GM12801 (cell line): ENCODE data around the gene FBN1.

Experiments used
- TF ChIP-seq, protein P1 (sequence below): IDR thresholded peaks from one replicate; pipeline ENCODE4 v1.5.1; 2011; ENCODE audit warnings: control low read depth; ENCODE audit not compliant: insufficient read length; ENCODE audit errors: extremely low read depth

The FBN1 gene

DNA sequence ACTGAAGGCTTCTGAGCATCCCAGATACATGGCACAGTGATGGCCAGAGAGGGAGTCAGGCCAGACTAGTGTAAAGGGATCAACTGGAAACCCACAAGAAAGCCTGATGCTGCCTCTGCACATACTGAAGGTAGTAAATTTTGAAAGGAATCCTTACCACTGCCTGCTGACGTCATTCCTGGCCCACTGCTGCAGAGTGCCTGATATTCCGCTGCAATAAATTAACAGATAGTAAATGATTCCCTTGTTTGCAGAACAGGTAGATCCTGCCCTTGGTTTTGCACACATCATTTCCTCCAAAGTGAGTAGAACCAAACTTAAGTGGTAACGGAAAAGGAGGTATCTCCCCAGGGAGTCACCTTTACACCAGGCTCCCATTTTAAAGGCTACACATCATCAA, 146.7 kb downstream of the FBN1 start:
- TF ChIP-seq, protein P1, sequence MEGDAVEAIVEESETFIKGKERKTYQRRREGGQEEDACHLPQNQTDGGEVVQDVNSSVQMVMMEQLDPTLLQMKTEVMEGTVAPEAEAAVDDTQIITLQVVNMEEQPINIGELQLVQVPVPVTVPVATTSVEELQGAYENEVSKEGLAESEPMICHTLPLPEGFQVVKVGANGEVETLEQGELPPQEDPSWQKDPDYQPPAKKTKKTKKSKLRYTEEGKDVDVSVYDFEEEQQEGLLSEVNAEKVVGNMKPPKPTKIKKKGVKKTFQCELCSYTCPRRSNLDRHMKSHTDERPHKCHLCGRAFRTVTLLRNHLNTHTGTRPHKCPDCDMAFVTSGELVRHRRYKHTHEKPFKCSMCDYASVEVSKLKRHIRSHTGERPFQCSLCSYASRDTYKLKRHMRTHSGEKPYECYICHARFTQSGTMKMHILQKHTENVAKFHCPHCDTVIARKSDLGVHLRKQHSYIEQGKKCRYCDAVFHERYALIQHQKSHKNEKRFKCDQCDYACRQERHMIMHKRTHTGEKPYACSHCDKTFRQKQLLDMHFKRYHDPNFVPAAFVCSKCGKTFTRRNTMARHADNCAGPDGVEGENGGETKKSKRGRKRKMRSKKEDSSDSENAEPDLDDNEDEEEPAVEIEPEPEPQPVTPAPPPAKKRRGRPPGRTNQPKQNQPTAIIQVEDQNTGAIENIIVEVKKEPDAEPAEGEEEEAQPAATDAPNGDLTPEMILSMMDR: no peak

DNA sequence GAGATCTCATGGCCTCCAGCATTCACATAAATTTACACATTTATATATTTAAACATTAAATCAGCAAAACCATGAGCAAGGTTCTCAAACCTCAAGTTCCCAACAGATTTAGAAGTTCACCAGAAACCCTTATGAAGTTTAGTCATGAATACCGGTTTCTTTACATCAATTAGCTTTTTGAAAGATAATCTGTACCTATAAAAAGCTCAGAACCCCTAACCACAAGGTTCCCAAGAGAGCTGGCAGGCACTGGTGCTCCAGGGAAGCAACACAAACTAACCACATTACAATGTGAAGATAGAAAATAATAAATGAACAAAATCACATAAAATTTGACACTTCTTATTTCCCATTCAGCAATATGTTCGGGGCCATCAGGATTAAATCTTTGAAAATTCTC, 150.9 kb downstream of the FBN1 start:
- TF ChIP-seq, protein P1: no peak

DNA sequence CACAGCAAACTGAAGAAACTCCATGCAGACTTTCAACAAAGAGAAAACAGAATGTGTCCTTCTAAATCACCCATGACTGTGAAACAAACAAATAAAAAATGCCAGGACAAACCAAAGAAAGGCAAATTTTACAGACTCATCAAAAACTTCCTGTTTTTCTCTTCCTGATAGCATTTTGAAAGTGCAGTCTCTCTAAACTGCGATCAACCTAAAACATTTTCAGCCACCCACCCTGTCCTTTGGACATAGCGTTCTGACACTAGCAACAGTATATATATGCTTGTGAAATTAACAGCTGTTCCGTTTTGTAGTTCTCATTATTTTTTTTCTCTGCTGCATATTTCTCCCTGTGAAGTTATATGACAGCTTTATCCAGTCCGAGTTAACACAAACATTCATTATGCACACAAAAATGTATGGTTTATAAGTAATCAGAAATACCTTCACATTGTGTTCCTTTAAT, 151.7 kb downstream of the FBN1 start:
- TF ChIP-seq, protein P1: no peak

DNA sequence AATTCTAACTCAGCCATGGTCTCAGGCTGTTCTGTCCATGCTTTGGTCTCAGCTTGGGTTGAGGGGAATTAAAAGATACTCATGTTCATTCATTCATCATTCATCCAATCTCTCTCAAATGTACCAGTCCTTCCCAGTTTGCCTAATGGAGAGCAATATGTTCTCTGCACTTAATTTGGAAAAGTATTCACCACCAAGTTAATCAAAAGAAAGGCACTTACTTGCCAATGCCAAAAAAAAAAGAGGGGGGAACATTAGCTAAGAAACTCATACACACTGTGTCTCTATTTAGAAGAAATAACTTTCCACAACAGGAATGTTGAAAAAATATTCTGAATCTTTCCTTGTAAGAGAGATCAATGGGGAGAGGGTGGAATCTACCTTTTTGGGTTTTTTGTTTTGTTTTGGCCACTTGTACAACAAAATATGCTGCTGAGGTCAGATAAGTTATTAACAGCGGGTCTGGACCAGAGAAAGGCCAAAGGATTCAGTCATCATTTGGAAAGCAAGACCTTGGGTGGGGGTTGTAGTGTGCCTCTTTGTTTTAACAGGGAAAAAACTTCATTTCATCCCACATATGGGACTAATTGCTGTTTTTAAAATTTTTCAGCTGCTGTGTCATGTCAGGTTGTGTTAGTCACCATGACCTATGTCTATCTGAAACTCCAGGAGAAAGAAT, 152.3 kb downstream of the FBN1 start:
- TF ChIP-seq, protein P1: no peak

DNA sequence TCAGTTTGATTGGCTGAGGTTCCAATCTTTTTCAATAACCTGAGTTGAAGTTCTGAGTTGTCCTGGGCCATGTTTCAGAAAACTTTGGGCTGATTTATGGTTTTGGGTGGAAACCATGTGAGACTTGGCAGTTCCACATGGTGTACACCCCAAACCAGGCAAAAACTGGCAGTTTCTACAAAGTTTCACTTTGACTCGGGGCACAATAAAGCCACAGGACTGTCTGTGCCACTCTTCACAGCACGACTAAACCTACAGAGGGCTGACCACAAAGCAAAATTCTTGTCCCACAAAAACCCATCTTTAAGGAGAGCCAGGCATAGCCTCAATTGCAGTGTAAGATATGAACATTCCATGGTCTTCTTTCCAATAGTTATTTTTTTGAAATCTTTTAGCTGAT, 159.3 kb downstream of the FBN1 start:
- TF ChIP-seq, protein P1: no peak

DNA sequence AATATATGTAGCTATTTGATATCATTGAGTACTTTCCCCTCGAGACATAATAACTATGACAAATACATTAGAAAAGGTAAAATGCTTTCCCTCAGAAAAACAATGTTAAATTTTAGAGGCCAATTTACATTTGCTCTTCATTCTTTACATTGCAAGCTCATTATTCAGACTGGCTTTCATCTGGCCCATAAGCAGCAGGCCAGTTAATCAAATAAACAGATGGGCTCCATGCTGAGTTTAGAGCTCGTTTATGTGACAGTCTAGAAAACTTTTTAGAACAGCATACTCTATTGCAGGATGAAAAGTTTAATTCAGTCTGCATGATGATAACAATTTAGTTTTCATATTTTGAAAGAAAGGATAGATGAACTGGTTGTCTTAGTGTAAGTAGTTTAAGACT, 163.7 kb downstream of the FBN1 start:
- TF ChIP-seq, protein P1: no peak

DNA sequence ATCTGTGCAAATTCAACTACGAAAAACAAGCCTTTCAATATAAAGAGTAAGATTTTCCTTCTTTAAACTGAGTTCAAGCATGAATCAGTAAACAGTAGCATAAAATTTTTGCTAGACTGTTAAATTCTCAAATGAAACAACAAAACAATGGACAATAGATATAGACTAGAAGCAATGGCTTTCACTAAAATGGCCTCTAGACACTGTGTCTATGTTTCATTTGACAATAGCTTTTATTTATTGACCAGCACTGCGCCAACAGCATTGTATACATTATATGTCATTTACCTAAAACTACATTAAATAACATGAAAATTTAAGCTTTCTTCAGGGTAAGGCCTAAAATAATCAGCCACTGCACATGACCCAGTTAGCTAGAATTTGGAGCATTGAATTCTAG, 165.8 kb downstream of the FBN1 start:
- TF ChIP-seq, protein P1: no peak
